ENCODE results near the gene VAMP8.

- TF ChIP-seq CTCF (conservative IDR thresholded peaks at IDR 0.05) (no peak), ZFX (IDR thresholded peaks at IDR 0.05) (no peak)
Observed at GRCh38 chr2:85605406-85606115, 28.2 kb downstream of the VAMP8 start.
